Neural crest cell (in vitro differentiated cells): ENCODE measurements around the gene DRC1. TPM values are rescaled to one million over a fixed set of nuclear protein-coding genes. Genes with fewer than 3 reads are reported as not detected.

Experiments
- DNase-seq: peaks from one replicate; pipeline ENCODE4 v3.0.0; 2021; ENCODE audit warnings: low read depth, mixed read lengths, low spot score
- H3K27ac Mint-ChIP-seq: one replicate; pipeline ENCODE4 v1.8.0; 2021; ENCODE audit warnings: mild to moderate bottlenecking, mixed read lengths; ENCODE audit not compliant: unreplicated experiment
- H3K27me3 Mint-ChIP-seq: 2 replicates; pipeline ENCODE4 v1.8.0; 2021; ENCODE audit warnings: low read depth, mild to moderate bottlenecking, mixed read lengths
- H3K36me3 Mint-ChIP-seq: 2 replicates; pipeline ENCODE4 v1.8.0; 2021; ENCODE audit warnings: low read depth, mild to moderate bottlenecking, mixed read lengths
- H3K4me1 Mint-ChIP-seq: 2 replicates; pipeline ENCODE4 v1.8.0; 2021; ENCODE audit warnings: mixed read lengths
- H3K4me3 Mint-ChIP-seq: one replicate; pipeline ENCODE4 v1.8.0; 2021; ENCODE audit warnings: mild to moderate bottlenecking, mixed read lengths
- H3K9me3 Mint-ChIP-seq: 2 replicates; pipeline ENCODE4 v1.8.0; 2021; ENCODE audit warnings: mixed read lengths
- CTCF ChIP-seq: fragments of 200-600 bp; sonication (generic); conservative IDR thresholded peaks from 2 replicates; pipeline ENCODE4 v1.5.0; 2021; ENCODE audit warnings: antibody characterized with exemption, mild to moderate bottlenecking
- total RNA-seq: library from RNA; stranded (reverse); gene quantifications from 2 replicates; pipeline ENCODE4 v1.2.1, GENCODE V29; 2021

The DRC1 gene
- total RNA-seq, 1 donor from 2014 or later: 0.30 TPM

GRCh38 chr2:26469092-26469710 is 67.5 kb downstream of the DRC1 start:
- DNase-seq: peak; percentile 60
- Mint-ChIP-seq H3K4me3 (no peak overlapping the region), H3K27me3 (no peaks in the 10 kb centered on the region), H3K36me3 (no peaks in the 10 kb centered on the region), H3K4me1 (no peaks in the 10 kb centered on the region), H3K27ac (no peak overlapping the region), H3K9me3 (peaks cover 7% of the 10 kb centered on the region)
- TF ChIP-seq CTCF: peak; percentile 83

DNA sequence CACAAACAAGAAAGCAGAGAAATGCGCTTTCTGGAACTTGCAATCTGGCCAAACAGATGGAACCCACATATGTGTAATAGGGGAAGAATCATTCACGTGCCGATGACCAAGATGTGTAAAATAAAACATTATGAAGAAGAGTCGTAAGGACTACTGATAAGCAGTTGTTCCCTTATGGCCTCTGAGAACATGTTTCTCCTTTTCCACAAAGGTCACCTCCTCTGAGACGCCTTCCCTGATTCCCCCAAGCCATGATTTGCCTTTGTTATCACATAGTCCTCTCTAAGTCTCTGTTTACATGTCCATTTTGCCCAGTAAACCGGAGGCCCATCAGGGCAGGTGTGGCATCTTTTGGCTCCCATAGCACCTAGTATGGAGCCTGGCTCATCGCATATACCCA is 68.2 kb downstream of the DRC1 start:
- DNase-seq: no peak
- peaks cover 7% of the 10 kb centered on the region for H3K9me3 Mint-ChIP-seq
- H3K27ac Mint-ChIP-seq: no peak overlapping the region
- no peaks in the 10 kb centered on the region for H3K27me3 Mint-ChIP-seq
- no peak for TF ChIP-seq CTCF
- H3K36me3 Mint-ChIP-seq: no peaks in the 10 kb centered on the region
- no peaks in the 10 kb centered on the region for H3K4me1 Mint-ChIP-seq
- H3K4me3 Mint-ChIP-seq: no peak overlapping the region

DNA sequence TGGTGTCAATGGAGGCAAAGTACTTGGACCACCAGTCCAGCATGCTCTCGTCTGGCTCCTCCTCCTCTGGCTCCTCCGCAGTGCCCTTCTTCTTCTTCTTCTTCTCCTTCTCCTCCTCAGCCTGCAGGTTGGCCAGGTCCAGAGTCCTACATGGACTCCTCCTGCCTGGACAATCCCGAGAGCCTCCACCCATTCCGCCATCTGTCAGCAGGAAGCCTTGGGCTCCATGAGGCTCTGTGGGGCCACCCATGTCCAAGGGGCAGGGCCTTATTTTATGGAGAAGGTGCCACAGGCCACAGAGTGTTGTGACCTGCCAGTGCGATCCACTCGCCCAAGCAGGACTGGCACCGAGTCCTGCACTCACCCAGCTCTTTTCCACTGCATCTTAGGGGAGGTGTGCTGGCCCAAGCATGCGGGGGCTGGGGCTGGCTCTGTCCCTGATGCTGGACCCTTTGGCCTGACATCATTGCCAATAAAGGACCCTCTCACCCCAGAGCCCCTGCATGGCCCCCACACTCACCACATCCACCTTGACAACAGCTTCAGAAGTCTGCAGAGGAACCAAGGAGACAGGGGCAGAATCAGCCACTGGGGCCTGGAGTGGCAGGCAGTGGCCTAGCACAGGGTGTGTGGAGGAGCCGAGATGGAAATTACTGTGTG is 69.0 kb downstream of the DRC1 start:
- H3K27ac Mint-ChIP-seq: no peak overlapping the region

DNA sequence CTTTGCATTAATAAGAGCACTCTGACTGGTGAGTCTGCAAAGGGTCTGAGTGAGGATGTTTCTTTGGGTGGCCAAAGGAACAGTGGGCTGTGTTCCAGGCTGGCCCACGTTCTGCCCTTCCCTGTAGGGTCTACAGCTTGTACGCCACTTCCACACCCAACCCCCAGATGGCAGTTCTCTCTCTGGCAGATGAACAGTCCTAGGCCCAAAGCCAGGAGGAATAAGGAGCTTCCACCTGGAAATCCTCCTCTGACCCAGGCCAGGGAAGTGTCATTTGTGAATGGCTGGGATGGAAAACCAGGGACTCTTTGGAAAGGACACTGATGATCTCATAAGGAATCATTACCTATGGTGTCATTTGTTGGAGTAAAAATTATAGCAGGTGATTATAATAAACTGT is 69.6 kb downstream of the DRC1 start:
- TF ChIP-seq CTCF: no peak
- Mint-ChIP-seq H3K4me1 (no peaks in the 10 kb centered on the region), H3K4me3 (no peak overlapping the region), H3K36me3 (no peaks in the 10 kb centered on the region), H3K9me3 (peaks cover 7% of the 10 kb centered on the region), H3K27me3 (no peaks in the 10 kb centered on the region), H3K27ac (no peak overlapping the region)
- DNase-seq: no peak

More for the DNA sequence above, 69.0 kb downstream of the DRC1 start:
- H3K4me1 Mint-ChIP-seq: no peaks in the 10 kb centered on the region
- H3K27me3 Mint-ChIP-seq: no peaks in the 10 kb centered on the region
- H3K4me3 Mint-ChIP-seq: no peak overlapping the region
- no peak for TF ChIP-seq CTCF
- H3K9me3 Mint-ChIP-seq: peaks cover 7% of the 10 kb centered on the region
- no peaks in the 10 kb centered on the region for H3K36me3 Mint-ChIP-seq
- no peak for DNase-seq

DNA sequence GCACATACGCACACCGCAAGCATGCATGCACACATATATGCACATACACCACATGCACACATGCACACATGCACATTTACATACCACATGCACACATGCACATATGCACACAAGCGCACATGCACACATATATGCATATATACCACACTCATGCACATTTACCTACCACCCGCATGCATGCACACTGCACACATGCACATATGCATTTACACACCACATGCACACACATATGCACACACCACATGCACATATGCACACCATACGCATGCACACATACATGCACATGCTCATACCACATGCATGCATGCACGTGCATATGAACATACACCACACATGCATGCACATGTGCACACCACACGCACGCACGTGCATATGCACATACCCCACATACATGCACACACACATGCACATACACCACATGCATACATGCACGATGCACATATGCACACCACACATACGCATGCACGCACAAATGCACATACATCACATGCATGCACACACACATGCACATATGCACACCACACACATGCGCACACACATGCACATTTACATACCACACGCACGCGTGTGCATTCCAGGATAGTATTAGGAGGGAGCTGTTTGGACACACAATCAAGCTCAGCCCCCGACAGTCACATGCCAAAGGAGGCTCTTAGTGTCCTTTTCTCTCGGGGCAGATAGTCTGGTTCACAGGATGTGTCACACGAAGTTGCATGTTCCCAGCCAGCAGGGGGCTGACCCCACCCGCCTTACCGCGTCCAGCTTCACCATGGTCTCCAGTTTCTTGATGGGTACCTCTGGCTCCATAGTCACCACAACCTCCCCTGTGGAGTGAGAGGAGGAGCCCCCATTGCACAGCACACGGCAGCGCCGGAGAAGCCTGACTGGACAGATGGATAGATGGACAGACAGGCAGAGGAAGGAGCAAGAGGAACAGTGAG is 70.3 kb downstream of the DRC1 start:
- H3K36me3 Mint-ChIP-seq: no peaks in the 10 kb centered on the region
- no peak overlapping the region for H3K4me3 Mint-ChIP-seq
- no peaks in the 10 kb centered on the region for H3K27me3 Mint-ChIP-seq
- peak; percentile 31 for TF ChIP-seq CTCF
- no peak for DNase-seq
- no peaks in the 10 kb centered on the region for H3K4me1 Mint-ChIP-seq
- peaks cover 7% of the 10 kb centered on the region for H3K9me3 Mint-ChIP-seq
- peak overlapping the region; percentile 86 for H3K27ac Mint-ChIP-seq
